H1 (cell line): ENCODE measurements around the gene COMP. TPM values are rescaled to one million over a fixed set of nuclear protein-coding genes. Genes with fewer than 3 reads are reported as not detected.

Experiments used
- CTCF ChIA-PET: fragments of 300-600 bp; sonication (Branson Sonifier 250); formaldehyde crosslinking; loops from one replicate; lab custom pipeline; 2021; ENCODE audit not compliant: partially characterized antibody; lab: Charles Lee
- POLR2A ChIA-PET: fragments of 300-600 bp; sonication (Branson Sonifier 250); formaldehyde crosslinking; loops from one replicate; lab custom pipeline; 2021; ENCODE audit warnings: inconsistent platforms; ENCODE audit not compliant: partially characterized antibody; lab: Charles Lee
- DNase-seq, 2 experiments: peaks; one replicate each; pipeline versions ENCODE4 v3.0.0 to v3.0.0-alpha.2; 2010 to 2022; ENCODE audit warnings: low spot score in 2 of 2, low read depth in 1 of 2, mixed read lengths in 1 of 2
- FAIRE-seq: peaks from 2 replicates; lab custom pipeline; 2011; peaks lifted over from hg19 to GRCh38; lab: Jason Lieb, UNC
- H2AFZ ChIP-seq: 2 replicates; pipeline ENCODE4 v1.8.1; 2012; ENCODE audit warnings: low read length, inconsistent platforms
- H2AK5ac ChIP-seq: 2 replicates; pipeline ENCODE4 v1.6.1; 2013; ENCODE audit warnings: low read depth, low read length
- H2BK120ac ChIP-seq: replicated peaks from 2 replicates; pipeline ENCODE3; 2013; ENCODE audit warnings: low read depth, low read length, inconsistent platforms
- H2BK12ac ChIP-seq: 2 replicates; pipeline ENCODE4 v1.6.1; 2013; ENCODE audit warnings: low read depth, low read length
- H2BK15ac ChIP-seq: 2 replicates; pipeline ENCODE4 v1.6.1; 2013; ENCODE audit warnings: low read length
- H2BK20ac ChIP-seq: 2 replicates; pipeline ENCODE4 v1.6.1; 2013; ENCODE audit warnings: low read length
- H2BK5ac ChIP-seq: 2 replicates; pipeline ENCODE4 v1.6.1; 2013; ENCODE audit warnings: low read depth, low read length
- H3K14ac ChIP-seq: 2 replicates; pipeline ENCODE4 v1.6.1; 2013; ENCODE audit warnings: inconsistent platforms; ENCODE audit not compliant: insufficient read length
- H3K18ac ChIP-seq: 2 replicates; pipeline ENCODE4 v1.6.1; 2013; ENCODE audit warnings: low read length; ENCODE audit errors: extremely low read depth
- H3K23ac ChIP-seq: 2 replicates; pipeline ENCODE4 v1.6.1; 2013; ENCODE audit warnings: inconsistent platforms; ENCODE audit not compliant: insufficient read length
- H3K23me2 ChIP-seq: 2 replicates; pipeline ENCODE4 v1.6.1; 2013; ENCODE audit warnings: low read depth, low read length
- H3K27ac ChIP-seq: 2 replicates; pipeline ENCODE4 v1.6.1; 2011; ENCODE audit warnings: low read depth, low read length, inconsistent platforms
- H3K27me3 ChIP-seq, 4 experiments: replicated peaks in 1 of 4; 1 replicate in 1 of 4; 2 replicates in 3 of 4; pipeline versions ENCODE4 v1.6.1 to v1.8.1; 2011 to 2013; ENCODE audit warnings: low read length in 3 of 4, mild to moderate bottlenecking in 3 of 4, inconsistent platforms in 2 of 4, mixed read lengths in 2 of 4, moderate library complexity in 1 of 4; ENCODE audit not compliant: control insufficient read depth in 3 of 4, insufficient read depth in 3 of 4; ENCODE audit errors: extremely low read depth in 1 of 4
- H3K36me3 ChIP-seq, 4 experiments: 2 replicates each; pipeline versions ENCODE4 v1.6.1 to v1.8.1; 2011 to 2013; ENCODE audit warnings: mild to moderate bottlenecking in 4 of 4, low read length in 3 of 4, moderate library complexity in 2 of 4, control low read depth in 1 of 4, inconsistent platforms in 1 of 4; ENCODE audit not compliant: insufficient read depth in 4 of 4, control insufficient read depth in 2 of 4
- H3K4ac ChIP-seq: replicated peaks from 2 replicates; pipeline ENCODE3; 2013; ENCODE audit warnings: low read length, low read depth, mixed read lengths, inconsistent platforms; ENCODE audit not compliant: insufficient read length
- H3K4me1 ChIP-seq, 4 experiments: replicated peaks in 1 of 4; 1 replicate in 1 of 4; 2 replicates in 3 of 4; pipeline versions ENCODE4 v1.6.1 to v1.8.1; 2011 to 2013; ENCODE audit warnings: low read length in 3 of 4, inconsistent platforms in 2 of 4, mixed read lengths in 1 of 4; ENCODE audit not compliant: insufficient read depth in 4 of 4, control insufficient read depth in 3 of 4
- H3K4me2 ChIP-seq, 2 experiments: 2 replicates each; pipeline versions ENCODE4 v1.6.1 to v1.8.1; 2011 to 2013; ENCODE audit warnings: low read depth in 2 of 2, low read length in 2 of 2, control low read depth in 1 of 2, inconsistent platforms in 1 of 2, mild to moderate bottlenecking in 1 of 2; ENCODE audit not compliant: insufficient read depth in 1 of 2
- H3K4me3 ChIP-seq, 4 experiments: fragments of 200-600, 300-600 bp in 1 of 4; sonication (generic), shearing (Covaris generic), sonication (Bioruptor Twin) in 1 of 4; 2 replicates each; pipeline versions ENCODE4 v1.5.1 to v1.8.1; 2011 to 2016; ENCODE audit warnings: low read length in 4 of 4, low read depth in 3 of 4, control low read depth in 2 of 4, inconsistent platforms in 2 of 4, mild to moderate bottlenecking in 2 of 4, mixed read lengths in 1 of 4, moderate library complexity in 1 of 4; ENCODE audit not compliant: insufficient read depth in 2 of 4; ENCODE audit errors: extremely low read depth in 1 of 4
- H3K56ac ChIP-seq: replicated peaks from 2 replicates; pipeline ENCODE3; 2013; ENCODE audit warnings: low read depth, mild to moderate bottlenecking, mixed read lengths, low read length, inconsistent platforms; ENCODE audit not compliant: insufficient read length
- H3K79me1 ChIP-seq: 2 replicates; pipeline ENCODE4 v1.6.1; 2013; ENCODE audit warnings: low read depth, low read length, control low read depth
- H3K79me2 ChIP-seq, 2 experiments: 2 replicates each; pipeline versions ENCODE4 v1.6.1 to v1.8.1; 2012 to 2013; ENCODE audit warnings: low read length in 2 of 2, mild to moderate bottlenecking in 2 of 2, inconsistent platforms in 1 of 2; ENCODE audit not compliant: insufficient read depth in 2 of 2, control insufficient read depth in 1 of 2
- H3K9ac ChIP-seq, 4 experiments: replicated peaks in 1 of 4; 1 replicate in 1 of 4; 2 replicates in 3 of 4; pipeline versions ENCODE4 v1.6.1 to v1.8.1; 2011 to 2013; ENCODE audit warnings: low read depth in 3 of 4, low read length in 3 of 4, control low read depth in 2 of 4, mild to moderate bottlenecking in 2 of 4, moderate library complexity in 2 of 4, inconsistent platforms in 1 of 4; ENCODE audit errors: extremely low read depth in 1 of 4
- H3K9me3 ChIP-seq, 2 experiments: 2 replicates each; pipeline versions ENCODE4 v1.6.1 to v1.8.1; 2012 to 2013; ENCODE audit warnings: mild to moderate bottlenecking in 2 of 2, moderate library complexity in 2 of 2, control low read depth in 1 of 2, inconsistent platforms in 1 of 2, low read depth in 1 of 2, low read length in 1 of 2, mixed read lengths in 1 of 2; ENCODE audit not compliant: insufficient read depth in 2 of 2
- H4K20me1 ChIP-seq, 2 experiments: replicated peaks in 1 of 2; 2 replicates each; pipeline versions ENCODE3 to v1.8.1; 2011 to 2013; ENCODE audit warnings: inconsistent platforms in 2 of 2, low read length in 2 of 2, mild to moderate bottlenecking in 1 of 2; ENCODE audit not compliant: insufficient read depth in 2 of 2, control insufficient read depth in 1 of 2
- H4K5ac ChIP-seq: 2 replicates; pipeline ENCODE4 v1.6.1; 2013; ENCODE audit warnings: low read length, low read depth, mixed read lengths, inconsistent platforms; ENCODE audit not compliant: insufficient read length
- H4K8ac ChIP-seq: 2 replicates; pipeline ENCODE4 v1.8.0; 2013; ENCODE audit warnings: mild to moderate bottlenecking, moderate library complexity, low read length, inconsistent platforms; ENCODE audit not compliant: insufficient read depth; ENCODE audit errors: extremely low read depth
- H4K91ac ChIP-seq: replicated peaks from 2 replicates; pipeline ENCODE3; 2013; ENCODE audit warnings: low read length, mixed read lengths, inconsistent platforms; ENCODE audit not compliant: insufficient read length
- JUND ChIP-seq: IDR thresholded peaks from 2 replicates; pipeline ENCODE4 v1.6.1; 2011; ENCODE audit warnings: mild to moderate bottlenecking, improper control_type of control experiment, low read length
- SP1 ChIP-seq: IDR thresholded peaks from 2 replicates; pipeline ENCODE4 v1.6.1; 2011; ENCODE audit warnings: low read depth, low read length
- WGBS, 2 experiments: shearing (Covaris generic) in 1 of 2; methylation state at CpG; one replicate each; pipeline versions ENCODE4 v1.1.6 to v1.1.7; 2013 to 2015; ENCODE audit warnings: low lambda C conversion rate in 2 of 2, mixed read lengths in 2 of 2, inconsistent platforms in 1 of 2, low coverage in 1 of 2, missing lambda C conversion rate in 1 of 2; ENCODE audit not compliant: insufficient replicate concordance in 2 of 2, insufficient coverage in 1 of 2, insufficient read length in 1 of 2; ENCODE audit errors: extremely low coverage in 1 of 2, missing lambda C conversion rate in 1 of 2; 5-methylcytosine and 5-hydroxymethylcytosine counted together
- polyA plus RNA-seq, 7 experiments: library from polyadenylated mRNA; depleted of rRNA in 3 of 7; stranded (reverse) in 5 of 7; unstranded in 2 of 7; fragments of >200 nt in 5 of 7; fragments of 200-250 nt in 2 of 7; gene quantifications; 1 replicate in 5 of 7; 2 replicates in 1 of 7; 4 replicates in 1 of 7; pipeline versions ENCODE4 v1.2.1 to v1.2.3, GENCODE V29; 2011 to 2013; ENCODE audit warnings: missing spikeins in 2 of 7, mixed read lengths in 2 of 7
- total RNA-seq: library from RNA; stranded (reverse); fragmentation: NEBNext Ultra II Directional; extraction: Animal tissue kit (Norgen Biotek cat#: 25700); gene quantifications from 2 replicates; pipeline ENCODE4 v1.2.1, GENCODE V29; 2021

Gene COMP
- total and polyA plus RNA-seq, 2 of the 8 experiments (the other 6 are each of a cell fraction or from before 2014, with no cell fraction given): 0.17 TPM

DNA sequence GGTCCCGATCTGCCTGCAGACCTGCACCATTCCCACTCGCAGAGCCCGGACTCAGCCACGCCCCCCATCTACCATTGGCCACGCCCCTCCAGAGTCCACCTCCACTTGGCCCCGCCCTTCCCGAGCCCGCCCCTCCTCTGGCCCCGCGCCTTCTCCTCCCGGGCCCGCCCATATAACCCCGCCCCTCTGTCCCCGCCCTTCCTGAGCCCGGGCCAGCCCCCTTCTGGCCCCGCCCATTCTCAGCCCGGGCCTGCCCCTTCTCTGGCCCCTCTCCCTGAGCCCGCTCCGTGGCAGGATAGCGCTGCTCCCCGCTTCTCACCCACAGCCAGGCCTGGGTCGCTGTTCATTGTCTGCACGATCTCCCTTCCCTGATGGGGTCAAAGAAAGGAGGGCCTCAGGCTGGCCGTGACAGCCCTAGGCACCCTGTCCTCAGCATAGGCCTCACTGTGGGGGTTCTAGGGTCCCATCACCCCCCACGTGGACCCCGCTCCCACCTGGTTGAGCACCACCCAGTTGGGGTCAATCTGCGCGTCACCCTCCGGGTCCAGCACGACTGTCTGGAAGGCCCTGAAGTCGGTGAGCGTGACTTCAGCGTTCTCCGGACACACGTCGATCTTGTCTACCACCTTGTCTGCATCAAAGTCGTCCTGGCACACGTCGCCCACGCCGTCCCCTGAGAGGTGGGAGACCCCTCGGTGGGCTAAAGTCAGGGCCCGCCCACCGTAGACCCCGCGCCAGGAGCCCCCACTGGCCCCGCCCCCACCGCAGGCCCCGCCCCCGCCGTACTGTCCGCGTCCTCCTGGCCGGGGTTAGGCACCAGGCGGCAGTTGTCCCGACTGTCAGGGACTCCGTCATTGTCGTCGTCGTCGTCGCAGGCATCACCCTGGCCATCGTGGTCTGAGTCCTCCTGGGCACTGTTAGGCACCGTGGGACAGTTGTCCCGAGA lies 5.7 kb downstream of the COMP start:
- H3K56ac ChIP-seq: no peak overlapping the region
- H2BK20ac ChIP-seq: no peak overlapping the region
- H2AFZ ChIP-seq: no peak overlapping the region
- H2AK5ac ChIP-seq: no peak overlapping the region
- peak overlapping the region; percentile 60; the same call in 1 of the 2 replicates for H3K18ac ChIP-seq
- H3K4me2 ChIP-seq: peak overlapping the region; percentile 60 to 72
- no peaks in the 10 kb centered on the region; a peak in 1 of 4 replicates for H3K9me3 ChIP-seq
- 32% methylated on average over 32 of the region's 65 CpGs; no CpG with 5 or more reads in 1 of the 2 experiments for WGBS, 2 experiments
- peak overlapping the region; percentile 54 for H4K8ac ChIP-seq
- DNase-seq: peak in 1 of 2 experiments; percentile 98
- TF ChIP-seq SP1 (peak; percentile 32; the same call in 1 of the 2 replicates), JUND (no peak)
- peak overlapping the region in 3 of 4 experiments; percentile 26 to 52 (median 32); a peak in 6 of 8 replicates for H3K4me3 ChIP-seq
- no peak for FAIRE-seq
- H3K79me1 ChIP-seq: no peaks in the 10 kb centered on the region
- no peak overlapping the region for H3K27ac ChIP-seq
- H3K36me3 ChIP-seq: no peaks in the 10 kb centered on the region
- peak overlapping the region in 1 of 4 experiments; percentile 9; a peak in 1 of 7 replicates for H3K9ac ChIP-seq
- H4K5ac ChIP-seq: no peak overlapping the region
- H4K20me1 ChIP-seq: peaks cover 4 to 29% of the 10 kb centered on the region in 2 experiments
- POLR2A ChIA-PET: interaction anchor here (0.7 kb wide), 1 partner anchor 10 kb away, joined by 3 read pairs; no protein-coding TSS in a partner anchor
- CTCF ChIA-PET: interaction anchor here (0.8 to 3.4 kb wide), 5 partner anchors 10 to 62 kb away, joined by 3 to 15 read pairs (median 5); no protein-coding TSS in a partner anchor
- H3K4me1 ChIP-seq: peaks cover 3 to 31% (median 19%) of the 10 kb centered on the region in 4 experiments
- H3K14ac ChIP-seq: no peak overlapping the region
- no peak overlapping the region for H2BK120ac ChIP-seq
- peak overlapping the region; percentile 19; the same call in 1 of the 2 replicates for H2BK15ac ChIP-seq
- H3K23ac ChIP-seq: no peak overlapping the region
- no peak overlapping the region for H2BK5ac ChIP-seq
- H3K27me3 ChIP-seq: peaks cover 61 to 97% (median 93%) of the 10 kb centered on the region in 4 experiments
- H4K91ac ChIP-seq: no peak overlapping the region
- H3K4ac ChIP-seq: no peak overlapping the region
- H2BK12ac ChIP-seq: peak overlapping the region; percentile 78; the same call in 1 of the 2 replicates
- H3K23me2 ChIP-seq: peaks cover 24% of the 10 kb centered on the region
- H3K79me2 ChIP-seq: no peaks in the 10 kb centered on the region
